IMR-90 (cell line): ENCODE measurements around the gene TICAM2. TPM values are rescaled to one million over a fixed set of nuclear protein-coding genes. Genes with fewer than 3 reads are reported as not detected.

Source experiments
- ATAC-seq: fragments of 200-7000 bp; cut with Tn5 transposase; 2 replicates; pipeline ENCODE4 v1.9.1; 2020; ENCODE audit warnings: low read depth, mild to moderate bottlenecking, moderate library complexity
- BruUV-seq: library from RNA; stranded (reverse); fragments of 400-500 nt; replicated peaks from 2 replicates; lab custom pipeline; 2021; lab: Mats Ljungman, UMichigan
- CTCF ChIA-PET: fragments of 300-600 bp; formaldehyde crosslinking; extraction: SDS; loops from one replicate; lab custom pipeline; 2021; ENCODE audit warnings: antibody characterized with exemption; lab: Yijun Ruan, JAX
- POLR2A ChIA-PET: fragments of 300-600 bp; sonication (Branson Sonifier 250); formaldehyde crosslinking; loops from one replicate; lab custom pipeline; 2022; ENCODE audit warnings: antibody characterized with exemption; ENCODE audit not compliant: unreplicated experiment; lab: Charles Lee
- DNase-seq: peaks from one replicate; pipeline ENCODE4 v3.0.0; 2013
- H2AFZ ChIP-seq: replicated peaks from 2 replicates; pipeline ENCODE3; 2013; ENCODE audit warnings: low read length, mild to moderate bottlenecking; ENCODE audit not compliant: poor library complexity
- H2AK5ac ChIP-seq: 2 replicates; pipeline ENCODE4 v1.6.1; 2013; ENCODE audit warnings: low read depth, low read length, inconsistent platforms
- H2AK9ac ChIP-seq: replicated peaks from 2 replicates; pipeline ENCODE3; 2013; ENCODE audit warnings: mild to moderate bottlenecking, low read depth, low read length, moderate library complexity; ENCODE audit not compliant: poor library complexity
- H2BK120ac ChIP-seq: 2 replicates; pipeline ENCODE4 v1.6.1; 2013; ENCODE audit warnings: low read depth, low read length, inconsistent platforms
- H2BK15ac ChIP-seq: 3 replicates; pipeline ENCODE4 v1.6.1; 2013; ENCODE audit warnings: low read depth, low read length, inconsistent platforms
- H2BK20ac ChIP-seq: 2 replicates; pipeline ENCODE4 v1.6.1; 2013; ENCODE audit warnings: low read depth, mild to moderate bottlenecking, inconsistent platforms, low read length, moderate library complexity
- H2BK5ac ChIP-seq: 2 replicates; pipeline ENCODE4 v1.6.1; 2013; ENCODE audit warnings: mild to moderate bottlenecking, low read depth, low read length, inconsistent platforms; ENCODE audit not compliant: poor library complexity, severe bottlenecking
- H3K14ac ChIP-seq: replicated peaks from 2 replicates; pipeline ENCODE4 v1.6.1; 2013; ENCODE audit warnings: low read depth, low read length, inconsistent platforms
- H3K18ac ChIP-seq: 2 replicates; pipeline ENCODE4 v1.6.1; 2013; ENCODE audit warnings: low read depth, low read length, control low read depth
- H3K23ac ChIP-seq: 2 replicates; pipeline ENCODE4 v1.6.1; 2013; ENCODE audit warnings: low read depth, low read length, inconsistent platforms
- H3K27ac ChIP-seq: 2 replicates; pipeline ENCODE4 v1.5.1; 2013; ENCODE audit warnings: mild to moderate bottlenecking, control low read depth, low read length; ENCODE audit not compliant: insufficient read depth
- H3K27me3 ChIP-seq: 2 replicates; pipeline ENCODE4 v1.6.1; 2013; ENCODE audit warnings: low read length; ENCODE audit not compliant: control insufficient read depth, insufficient read depth
- H3K36me3 ChIP-seq: 2 replicates; pipeline ENCODE4 v1.6.1; 2013; ENCODE audit warnings: low read length, mixed read lengths; ENCODE audit not compliant: control insufficient read depth, insufficient read depth
- H3K4ac ChIP-seq: 2 replicates; pipeline ENCODE4 v1.6.1; 2013; ENCODE audit warnings: low read depth, low read length, inconsistent platforms
- H3K4me1 ChIP-seq: 2 replicates; pipeline ENCODE4 v1.6.1; 2013; ENCODE audit warnings: low read length, mixed read lengths; ENCODE audit not compliant: control insufficient read depth, insufficient read depth
- H3K4me2 ChIP-seq: 2 replicates; pipeline ENCODE4 v1.6.1; 2013; ENCODE audit warnings: low read depth, mild to moderate bottlenecking, control low read depth, low read length, moderate library complexity
- H3K4me3 ChIP-seq: 2 replicates; pipeline ENCODE4 v1.5.1; 2013; ENCODE audit warnings: low read depth, mild to moderate bottlenecking, control low read depth, low read length, moderate library complexity; ENCODE audit not compliant: insufficient read depth
- H3K56ac ChIP-seq: 2 replicates; pipeline ENCODE4 v1.6.1; 2013; ENCODE audit warnings: low read length, inconsistent platforms; ENCODE audit not compliant: insufficient read depth; ENCODE audit errors: extremely low read depth
- H3K79me1 ChIP-seq, 2 experiments: 2 replicates each; pipeline ENCODE4 v1.6.1; 2013; ENCODE audit warnings: low read length in 2 of 2, inconsistent platforms in 1 of 2, low read depth in 1 of 2
- H3K9ac ChIP-seq: 2 replicates; pipeline ENCODE4 v1.6.1; 2013; ENCODE audit warnings: low read depth, low read length, control low read depth
- H3K9me1 ChIP-seq: 2 replicates; pipeline ENCODE4 v1.6.1; 2013; ENCODE audit warnings: low read length, inconsistent platforms; ENCODE audit not compliant: insufficient read depth
- H3K9me3 ChIP-seq: 2 replicates; pipeline ENCODE4 v1.6.1; 2013; ENCODE audit warnings: low read length; ENCODE audit not compliant: control insufficient read depth, insufficient read depth
- H4K20me1 ChIP-seq: 2 replicates; pipeline ENCODE4 v1.6.1; 2013; ENCODE audit warnings: low read length, inconsistent platforms; ENCODE audit not compliant: insufficient read depth
- H4K5ac ChIP-seq: 2 replicates; pipeline ENCODE4 v1.6.1; 2013; ENCODE audit warnings: mild to moderate bottlenecking, low read depth, low read length, control low read depth
- H4K8ac ChIP-seq, 2 experiments: 2 replicates each; pipeline ENCODE4 v1.6.1; 2013; ENCODE audit warnings: low read depth in 2 of 2, low read length in 2 of 2, control low read depth in 1 of 2, inconsistent platforms in 1 of 2
- H4K91ac ChIP-seq: 2 replicates; pipeline ENCODE4 v1.6.1; 2013; ENCODE audit warnings: low read depth, low read length, inconsistent platforms; ENCODE audit not compliant: insufficient read depth
- CHD1 ChIP-seq: IDR thresholded peaks from 2 replicates; pipeline ENCODE4 v1.6.1; 2012; ENCODE audit warnings: low read depth, low read length, improper control_type of control experiment
- FOS ChIP-seq: fragments of 150-350 bp; IDR thresholded peaks from 2 replicates; pipeline ENCODE4 v1.6.1; 2016; ENCODE audit warnings: low read depth, low read length
- NFE2L2 ChIP-seq: fragments of 150-350 bp; IDR thresholded peaks from 2 replicates; pipeline ENCODE4 v1.6.1; 2016; ENCODE audit warnings: low read depth, mild to moderate bottlenecking, low read length
- RAD21 ChIP-seq: IDR thresholded peaks from 2 replicates; pipeline ENCODE4 v1.6.1; 2012; ENCODE audit warnings: low read length, improper control_type of control experiment
- RCOR1 ChIP-seq: IDR thresholded peaks from 2 replicates; pipeline ENCODE4 v1.6.1; 2012; ENCODE audit warnings: mild to moderate bottlenecking, low read length, improper control_type of control experiment; ENCODE audit not compliant: insufficient replicate concordance
- RFX5 ChIP-seq: IDR thresholded peaks from 2 replicates; pipeline ENCODE4 v1.8.0; 2012; ENCODE audit warnings: low read depth, mild to moderate bottlenecking, low read length, moderate library complexity
- SMC3 ChIP-seq: fragments of 150-350 bp; IDR thresholded peaks from 2 replicates; pipeline ENCODE4 v1.6.1; 2016; ENCODE audit warnings: low read depth, mild to moderate bottlenecking, antibody characterized with exemption, low read length, moderate library complexity
- WGBS, 2 experiments: methylation state at CpG; one replicate each; pipeline versions ENCODE4 v1.1.5 to v1.1.7; 2013; ENCODE audit warnings: missing lambda C conversion rate in 2 of 2; ENCODE audit not compliant: insufficient read length in 1 of 2; ENCODE audit errors: extremely low coverage in 2 of 2; 5-methylcytosine and 5-hydroxymethylcytosine counted together
- dilution Hi-C: fragments of 300-500 bp; cut with HindIII; formaldehyde crosslinking; loops from one replicate; pipeline ENCODE4 v1.14.3; 2018; ENCODE audit warnings: low sequenced_read_pairs; ENCODE audit not compliant: unreplicated experiment
- in situ Hi-C: fragments of 300-500 bp; cut with MboI; formaldehyde crosslinking; loops from 3 replicates; pipeline ENCODE4 v1.14.3; 2019; ENCODE audit warnings: low sequenced_read_pairs, inconsistent platforms, mixed read lengths
- intact Hi-C: fragments of 100-400 bp; cut with micrococcal nuclease; formaldehyde crosslinking; loops from 2 replicates; pipeline ENCODE4 v1.10.0; 2022
- polyA plus RNA-seq, 3 experiments: library from polyadenylated mRNA; depleted of rRNA; stranded (reverse); fragments of >200 nt; gene quantifications; 2 replicates each; pipeline ENCODE4 v1.2.3, GENCODE V29; 2012; ENCODE audit warnings: low replicate concordance in 1 of 3
- total RNA-seq: library from RNA; depleted of rRNA; stranded (reverse); fragments of >200 nt; gene quantifications from 2 replicates; pipeline ENCODE4 v1.2.3, GENCODE V29; 2012
- TF ChIP-seq, protein P1 (sequence below): fragments of 150-350 bp; IDR thresholded peaks from 2 replicates; pipeline ENCODE4 v1.6.1; 2017; ENCODE audit warnings: mild to moderate bottlenecking, antibody characterized with exemption, low read length, low read depth

Gene TICAM2
- total and polyA plus RNA-seq, 2 of the 4 experiments (the other 2 are of a cell fraction): 2.9 to 4.3 TPM

DNA sequence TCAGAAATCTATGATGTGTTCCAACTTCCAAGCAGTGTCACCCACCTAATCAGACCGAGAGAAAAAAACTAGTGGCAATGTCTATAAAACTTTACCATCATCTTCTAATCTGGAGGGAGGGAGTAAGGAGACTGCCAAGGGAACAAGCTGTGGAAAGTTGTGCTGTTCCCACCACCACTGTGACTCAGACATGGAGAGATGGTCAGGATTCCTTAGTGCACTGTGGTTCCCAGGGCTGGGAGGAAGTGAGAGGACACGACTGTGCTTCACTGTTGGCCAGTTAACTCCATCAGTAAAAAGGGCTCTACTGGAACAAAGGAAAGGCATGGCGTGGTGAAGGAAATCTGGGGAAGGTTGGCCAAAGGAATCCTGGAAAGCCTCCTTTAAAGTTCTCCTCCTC lies 18.8 kb downstream of the TICAM2 start:
- 0 out of 2 replicates have a peak overlapping the region, but pooled peaks have one; percentile 25 for H3K4me2 ChIP-seq
- dilution Hi-C loops (no loop called here), in situ Hi-C loops (no loop called here), intact Hi-C loops (no loop called here)
- peak overlapping the region in 1 of 2 experiments; percentile 27; a peak in 1 of 4 replicates for H4K8ac ChIP-seq
- H2BK5ac ChIP-seq: peak overlapping the region; percentile 63
- peak; percentile 44 for TF ChIP-seq RCOR1
- peak; percentile 16; the same call in 1 of the 2 replicates for TF ChIP-seq RAD21
- no peak for TF ChIP-seq RFX5
- no peak for TF ChIP-seq CHD1
- TF ChIP-seq, protein P1, sequence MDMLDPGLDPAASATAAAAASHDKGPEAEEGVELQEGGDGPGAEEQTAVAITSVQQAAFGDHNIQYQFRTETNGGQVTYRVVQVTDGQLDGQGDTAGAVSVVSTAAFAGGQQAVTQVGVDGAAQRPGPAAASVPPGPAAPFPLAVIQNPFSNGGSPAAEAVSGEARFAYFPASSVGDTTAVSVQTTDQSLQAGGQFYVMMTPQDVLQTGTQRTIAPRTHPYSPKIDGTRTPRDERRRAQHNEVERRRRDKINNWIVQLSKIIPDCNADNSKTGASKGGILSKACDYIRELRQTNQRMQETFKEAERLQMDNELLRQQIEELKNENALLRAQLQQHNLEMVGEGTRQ: no peak
- TF ChIP-seq FOS: peak; percentile 44; the same call in 1 of the 2 replicates
- TF ChIP-seq SMC3: no peak
- TF ChIP-seq NFE2L2: no peak
- peak overlapping the region; percentile 10; the same call in 1 of the 2 replicates for H2AK5ac ChIP-seq
- WGBS, 2 experiments: no CpG with 5 or more reads among the region's 3 CpGs
- H3K56ac ChIP-seq: no peak overlapping the region
- H3K27ac ChIP-seq: peak overlapping the region; percentile 28; the same call in 1 of the 2 replicates
- no TSS peak for BruUV-seq
- peak overlapping the region; percentile 35 for H2AK9ac ChIP-seq
- H3K79me1 ChIP-seq: peaks cover 13 to 62% of the 10 kb centered on the region in 2 experiments
- DNase-seq: peak; percentile 95
- H2AFZ ChIP-seq: peak overlapping the region; percentile 34
- peak overlapping the region; percentile 28; the same call in 1 of the 2 replicates for H2BK20ac ChIP-seq
- CTCF ChIA-PET: interaction anchor here (1.2 kb wide), 1 partner anchor 274 kb away, joined by 3 read pairs; no protein-coding TSS in a partner anchor
- peak overlapping the region; percentile 76 for H3K14ac ChIP-seq
- H3K36me3 ChIP-seq: 0 out of 2 replicates have a peak, but pooled peaks cover 2% of the 10 kb centered on the region
- no peak overlapping the region for H3K9ac ChIP-seq
- no peak overlapping the region for H4K91ac ChIP-seq
- no peaks in the 10 kb centered on the region for H3K9me1 ChIP-seq
- POLR2A ChIA-PET: no interaction called here
- H3K4ac ChIP-seq: no peak overlapping the region
- H3K4me3 ChIP-seq: no peak overlapping the region
- peak overlapping the region; percentile 17; the same call in 1 of the 2 replicates for H2BK120ac ChIP-seq
- peaks cover 19% of the 10 kb centered on the region for H4K20me1 ChIP-seq
- H3K9me3 ChIP-seq: no peaks in the 10 kb centered on the region
- H3K18ac ChIP-seq: peak overlapping the region; percentile 6; the same call in 1 of the 2 replicates
- peak; percentile 89 for ATAC-seq
- H3K27me3 ChIP-seq: no peaks in the 10 kb centered on the region
- H3K23ac ChIP-seq: no peak overlapping the region
- H4K5ac ChIP-seq: no peak overlapping the region
- peaks cover 6% of the 10 kb centered on the region for H3K4me1 ChIP-seq
- no peak overlapping the region for H2BK15ac ChIP-seq
